Adipocyte (in vitro differentiated cells): ENCODE results near the gene CXCL8.

Experiments used
- DNase-seq: peaks from one replicate; pipeline ENCODE4 v3.0.0-alpha.2; 2015; ENCODE audit warnings: low read depth
- H3K27me3 ChIP-seq: replicated peaks from 2 replicates; pipeline ENCODE4 v1.7.0; 2013; ENCODE audit warnings: mild to moderate bottlenecking, low read length, moderate library complexity; ENCODE audit not compliant: control insufficient read depth, insufficient read depth
- H3K36me3 ChIP-seq: 2 replicates; pipeline ENCODE4 v1.7.0; 2013; ENCODE audit warnings: low read length, mild to moderate bottlenecking, moderate library complexity; ENCODE audit not compliant: control insufficient read depth, insufficient read depth, severe bottlenecking
- H3K4me1 ChIP-seq: 2 replicates; pipeline ENCODE4 v1.7.0; 2013; ENCODE audit warnings: mild to moderate bottlenecking, low read length, moderate library complexity; ENCODE audit not compliant: control insufficient read depth, insufficient read depth
- H3K4me3 ChIP-seq: 2 replicates; pipeline ENCODE4 v1.7.0; 2013; ENCODE audit warnings: mild to moderate bottlenecking, low read length, moderate library complexity
- H3K9ac ChIP-seq: 2 replicates; pipeline ENCODE4 v1.7.0; 2013; ENCODE audit warnings: mild to moderate bottlenecking, low read length, moderate library complexity
- H3K9me3 ChIP-seq: 2 replicates; pipeline ENCODE4 v1.7.0; 2013; ENCODE audit warnings: mild to moderate bottlenecking, low read length, moderate library complexity; ENCODE audit not compliant: control insufficient read depth

The CXCL8 gene

DNA sequence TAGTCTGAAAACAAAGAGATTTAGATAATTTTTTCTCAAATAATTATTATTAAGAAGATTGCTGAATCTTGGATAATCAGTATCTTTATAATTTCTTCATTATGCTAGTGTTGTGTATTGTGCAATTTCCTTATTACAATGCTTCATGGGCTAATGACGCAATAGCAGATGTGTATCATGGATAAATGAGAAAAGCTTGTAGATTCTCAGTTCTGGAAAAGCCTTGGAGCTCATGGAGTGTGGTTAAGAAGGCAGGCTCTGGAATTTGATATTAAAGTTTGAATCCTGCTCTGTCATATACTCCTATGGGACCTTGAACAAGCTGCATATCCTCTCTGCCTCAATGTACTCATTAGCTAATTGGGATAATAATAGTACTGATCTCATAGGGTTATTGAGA, 18.9 kb upstream of the CXCL8 start:
- Histone ChIP-seq H3K9me3 (no peaks in the 10 kb centered on the region), H3K9ac (peak overlapping the region; percentile 37), H3K4me1 (peaks cover 44% of the 10 kb centered on the region), H3K27me3 (no peaks in the 10 kb centered on the region), H3K4me3 (no peak overlapping the region), H3K36me3 (no peaks in the 10 kb centered on the region)
- peak; percentile 87 for DNase-seq

DNA sequence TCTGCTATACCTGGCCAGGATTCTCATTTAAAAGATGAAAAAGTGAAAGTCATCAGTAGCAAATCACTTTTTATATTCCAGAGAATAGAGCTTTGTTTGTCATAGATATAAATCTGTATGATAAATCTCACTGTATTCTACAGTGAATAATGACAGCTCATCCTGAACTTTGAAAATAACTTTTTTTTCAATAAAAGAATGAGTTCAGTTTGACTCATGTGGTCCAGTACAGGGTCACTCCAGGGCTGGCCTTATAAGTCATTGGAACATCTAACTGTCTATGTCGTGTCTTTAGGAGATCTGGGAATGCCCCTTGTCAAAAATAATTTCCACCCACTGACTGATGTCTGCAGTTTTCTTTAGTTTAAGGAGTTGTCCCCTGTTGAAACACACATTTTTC, 18.5 kb upstream of the CXCL8 start:
- Histone ChIP-seq H3K27me3 (no peaks in the 10 kb centered on the region), H3K9me3 (no peaks in the 10 kb centered on the region), H3K9ac (peak overlapping the region; percentile 37), H3K4me3 (no peak overlapping the region), H3K4me1 (peaks cover 48% of the 10 kb centered on the region), H3K36me3 (no peaks in the 10 kb centered on the region)
- DNase-seq = peak; percentile 45

DNA sequence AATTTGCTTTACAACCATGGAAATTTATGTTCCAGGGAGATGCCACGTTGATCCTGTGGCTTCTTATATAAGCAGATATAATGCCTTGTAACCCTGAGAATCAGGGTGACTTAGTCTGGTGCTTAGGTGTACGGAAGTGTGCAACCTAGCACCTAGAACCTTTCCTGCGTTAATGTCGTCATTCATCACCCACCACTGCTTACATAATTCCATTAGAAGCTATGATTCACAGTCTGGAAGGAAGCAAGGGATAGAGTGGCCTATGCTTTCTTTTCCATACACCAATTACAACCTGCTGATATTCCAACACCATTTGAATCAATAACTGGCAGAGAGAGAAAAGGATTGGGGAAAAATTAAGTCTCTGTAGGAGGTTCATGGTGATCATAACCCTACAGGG, 17.3 kb upstream of the CXCL8 start:
- Histone ChIP-seq H3K27me3 (no peaks in the 10 kb centered on the region), H3K4me3 (no peak overlapping the region), H3K36me3 (no peaks in the 10 kb centered on the region), H3K4me1 (peaks cover 45% of the 10 kb centered on the region), H3K9ac (no peak overlapping the region), H3K9me3 (no peaks in the 10 kb centered on the region)
- no peak for DNase-seq

DNA sequence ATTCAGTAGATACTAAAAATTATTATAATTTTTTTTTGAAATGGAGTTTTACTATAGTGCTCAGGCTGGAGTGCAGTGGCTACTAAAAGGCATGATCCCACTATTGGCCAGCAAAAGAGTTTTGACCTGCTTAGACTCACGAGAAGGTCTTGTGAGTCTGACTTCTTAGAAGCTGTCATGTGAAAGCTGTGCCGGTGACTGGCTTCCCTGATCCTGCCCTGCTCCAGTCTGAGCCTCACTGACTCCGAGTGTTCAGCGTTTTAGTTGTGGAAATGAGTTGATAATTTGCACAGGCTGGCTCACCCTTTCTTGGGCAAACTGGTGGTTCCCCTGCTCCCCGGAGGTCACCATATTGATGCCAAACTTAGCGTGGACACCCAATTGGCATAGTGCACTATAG, 16.4 kb upstream of the CXCL8 start:
- Histone ChIP-seq H3K9ac (no peak overlapping the region), H3K4me3 (no peak overlapping the region), H3K4me1 (peaks cover 37% of the 10 kb centered on the region), H3K27me3 (no peaks in the 10 kb centered on the region), H3K36me3 (no peaks in the 10 kb centered on the region), H3K9me3 (no peaks in the 10 kb centered on the region)
- no peak for DNase-seq

DNA sequence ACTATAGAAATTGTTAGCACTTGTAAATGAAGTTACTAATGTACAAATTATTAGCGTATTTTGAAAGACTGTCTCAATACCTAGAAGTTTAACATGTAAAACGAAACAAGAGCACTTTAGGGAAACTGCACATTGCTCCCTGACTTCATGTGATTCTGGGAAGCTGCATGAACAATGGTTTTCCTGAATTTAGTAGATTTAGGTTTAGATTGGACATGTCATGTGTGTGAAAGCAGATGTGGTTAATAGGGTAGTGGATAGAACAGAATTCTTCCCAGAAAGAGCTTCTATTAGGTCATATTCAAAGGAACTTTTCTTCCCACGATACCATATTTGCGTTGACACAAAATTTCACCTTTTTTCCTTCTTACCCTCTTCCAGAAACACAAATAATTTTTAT, 14.9 kb upstream of the CXCL8 start:
- H3K9ac ChIP-seq = peak overlapping the region; percentile 40
- H3K4me1 ChIP-seq = peaks cover 41% of the 10 kb centered on the region
- no peak for DNase-seq
- no peaks in the 10 kb centered on the region for H3K36me3 ChIP-seq
- H3K27me3 ChIP-seq = no peaks in the 10 kb centered on the region
- H3K4me3 ChIP-seq = no peak overlapping the region
- no peaks in the 10 kb centered on the region for H3K9me3 ChIP-seq

DNA sequence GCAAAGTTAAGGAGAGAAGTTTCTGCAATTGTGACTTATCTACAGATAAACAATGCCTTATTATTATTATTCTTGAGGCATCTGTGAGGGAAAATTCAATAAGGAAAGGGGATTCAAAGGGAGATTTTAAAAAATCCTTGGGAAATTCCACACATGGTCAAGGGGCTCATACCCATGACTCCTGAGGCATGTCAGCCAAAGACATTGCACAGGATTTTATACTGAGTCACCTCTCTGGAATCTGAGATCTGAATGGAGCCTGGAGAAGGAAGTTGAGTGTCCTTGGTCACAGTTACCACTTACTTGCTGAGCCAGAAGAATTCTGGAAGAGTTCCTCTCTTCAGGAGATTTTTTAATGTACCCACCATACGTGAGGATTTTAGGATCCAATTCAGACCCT, 14.4 kb upstream of the CXCL8 start:
- peak; percentile 90 for DNase-seq
- Histone ChIP-seq H3K9me3 (no peaks in the 10 kb centered on the region), H3K9ac (peak overlapping the region; percentile 40), H3K4me3 (no peak overlapping the region), H3K4me1 (peaks cover 44% of the 10 kb centered on the region), H3K36me3 (no peaks in the 10 kb centered on the region), H3K27me3 (no peaks in the 10 kb centered on the region)

DNA sequence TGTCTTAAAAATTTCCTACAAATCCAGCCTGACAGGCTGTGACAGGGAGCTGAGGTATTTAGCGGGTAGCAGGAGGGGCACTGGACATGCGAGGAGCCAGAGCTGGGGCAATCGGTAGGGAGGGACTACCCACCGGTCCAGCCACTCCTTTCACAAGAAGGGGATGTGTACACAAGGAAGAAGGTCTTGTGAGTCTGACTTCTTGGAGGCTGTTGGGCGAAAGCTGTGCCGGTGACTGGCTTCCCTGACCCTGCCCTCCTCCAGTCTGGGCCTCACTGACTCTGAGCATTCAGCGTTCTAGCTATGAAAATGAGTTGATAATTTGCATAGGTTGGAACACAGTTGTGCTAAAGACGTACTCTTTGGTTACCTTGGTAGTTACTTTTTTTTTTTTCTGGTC, 12.7 kb upstream of the CXCL8 start:
- no peak for DNase-seq
- peaks cover 36% of the 10 kb centered on the region for H3K4me1 ChIP-seq
- H3K27me3 ChIP-seq = no peaks in the 10 kb centered on the region
- H3K4me3 ChIP-seq = no peak overlapping the region
- H3K9ac ChIP-seq = no peak overlapping the region
- H3K9me3 ChIP-seq = no peaks in the 10 kb centered on the region
- no peaks in the 10 kb centered on the region for H3K36me3 ChIP-seq

DNA sequence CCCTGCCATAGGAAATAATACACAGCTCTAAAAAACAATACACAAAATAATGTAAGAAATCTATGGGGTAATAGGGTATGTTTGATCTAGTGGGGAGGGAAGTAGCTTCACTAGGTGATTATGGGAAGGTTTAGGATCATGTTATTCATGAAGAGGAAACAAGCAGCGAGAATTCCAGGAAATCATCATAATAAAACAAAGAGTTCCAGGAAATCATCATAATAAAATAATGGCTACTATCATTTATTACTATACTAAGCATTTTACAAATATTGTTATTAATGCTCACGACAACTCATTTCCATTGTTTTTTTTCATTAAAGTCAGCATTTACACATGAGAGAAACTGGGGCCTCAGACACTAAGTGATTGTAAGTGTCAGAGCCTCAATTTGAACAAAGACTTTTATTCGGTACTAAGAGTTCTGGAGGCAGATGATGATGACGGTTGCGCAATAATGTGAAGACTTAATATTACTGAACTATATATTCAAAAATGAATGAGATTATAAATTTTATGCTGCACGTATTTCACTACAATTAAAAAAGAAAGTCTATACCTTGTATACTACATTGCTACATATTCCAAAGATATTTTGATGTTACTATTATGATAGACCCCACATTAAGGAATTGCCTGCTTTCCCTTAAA, 12.2 kb upstream of the CXCL8 start:
- Histone ChIP-seq H3K36me3 (no peaks in the 10 kb centered on the region), H3K4me3 (no peak overlapping the region), H3K9ac (no peak overlapping the region), H3K9me3 (no peaks in the 10 kb centered on the region), H3K27me3 (no peaks in the 10 kb centered on the region), H3K4me1 (peaks cover 36% of the 10 kb centered on the region)
- no peak for DNase-seq

DNA sequence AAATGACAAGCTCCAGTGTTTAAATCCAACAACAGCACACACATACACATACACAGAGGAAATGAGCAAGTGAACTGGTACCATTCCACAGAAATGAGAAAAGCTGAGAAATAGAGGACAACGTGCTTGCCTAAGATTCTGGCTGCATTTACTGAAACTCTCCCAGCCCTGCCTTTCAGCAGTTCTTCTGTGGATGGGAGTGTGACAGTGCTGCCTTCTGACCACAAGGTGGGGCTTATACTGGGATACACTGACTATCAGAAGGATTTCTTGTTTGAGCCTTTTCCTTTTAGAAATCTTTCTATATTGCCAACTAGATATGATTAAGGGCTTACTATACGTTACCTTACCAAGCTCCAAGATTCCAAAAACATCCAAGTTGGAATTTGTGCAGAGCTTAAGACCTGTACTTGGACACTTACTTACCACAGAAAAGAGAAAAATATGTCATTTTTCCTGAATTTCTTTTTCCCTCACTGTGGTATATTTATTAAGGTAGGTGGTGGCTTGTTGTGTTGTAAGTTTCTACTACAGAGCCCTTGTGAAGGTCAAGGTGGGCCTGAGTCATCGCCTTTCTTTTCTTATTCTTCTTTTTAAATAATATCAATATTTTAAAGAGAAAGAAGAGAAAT, 10.7 kb upstream of the CXCL8 start:
- Histone ChIP-seq H3K9me3 (no peaks in the 10 kb centered on the region), H3K4me3 (no peak overlapping the region), H3K36me3 (no peaks in the 10 kb centered on the region), H3K27me3 (no peaks in the 10 kb centered on the region), H3K9ac (peak overlapping the region; percentile 35), H3K4me1 (peaks cover 50% of the 10 kb centered on the region)
- DNase-seq = peak; percentile 92

DNA sequence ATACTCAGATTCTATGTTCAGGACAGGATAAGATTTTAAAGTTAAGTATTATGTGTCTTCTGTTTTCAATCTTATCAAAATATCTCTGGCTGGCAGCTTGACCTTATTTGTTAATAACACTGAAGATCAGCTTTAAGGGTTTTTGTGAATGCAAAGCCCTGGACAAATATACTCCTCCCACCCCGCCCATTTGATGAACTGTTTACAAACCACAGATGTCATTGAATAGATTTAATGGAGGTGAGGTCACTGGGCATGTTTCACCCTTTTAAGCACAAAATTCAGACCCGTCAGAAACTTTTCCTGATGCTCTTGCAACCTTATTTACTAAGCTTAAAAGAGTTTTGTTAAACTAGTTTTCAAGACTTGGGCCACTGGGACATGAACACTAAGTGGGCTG, 10.1 kb upstream of the CXCL8 start:
- Histone ChIP-seq H3K4me3 (no peak overlapping the region), H3K27me3 (no peaks in the 10 kb centered on the region), H3K9me3 (no peaks in the 10 kb centered on the region), H3K4me1 (peaks cover 57% of the 10 kb centered on the region), H3K9ac (peak overlapping the region; percentile 35), H3K36me3 (no peaks in the 10 kb centered on the region)
- DNase-seq = no peak

DNA sequence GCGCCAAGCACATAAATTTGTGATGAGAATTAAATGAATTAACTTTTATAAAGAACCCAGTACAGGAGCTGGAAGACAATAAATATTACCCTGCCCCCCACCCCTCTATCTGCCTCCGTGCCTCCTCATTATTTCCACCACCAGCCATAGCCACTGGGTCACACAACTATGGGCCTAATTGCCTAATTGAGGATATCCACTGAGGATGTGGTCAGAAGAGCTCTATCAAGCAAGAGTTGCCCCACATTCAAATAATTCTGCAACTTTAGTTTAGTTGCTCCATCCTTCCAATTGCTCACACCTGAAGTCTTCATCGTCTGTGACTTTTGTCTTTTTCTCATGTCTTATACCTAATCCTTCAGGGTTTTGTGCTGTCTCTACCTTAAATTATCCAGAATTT, 9.5 kb upstream of the CXCL8 start:
- Histone ChIP-seq H3K4me3 (no peak overlapping the region), H3K9me3 (no peaks in the 10 kb centered on the region), H3K27me3 (no peaks in the 10 kb centered on the region), H3K36me3 (no peaks in the 10 kb centered on the region), H3K9ac (no peak overlapping the region), H3K4me1 (peaks cover 56% of the 10 kb centered on the region)
- DNase-seq = no peak
